GM12872 (cell line): ENCODE data around the gene KLF14.

Experiments
- TF ChIP-seq, protein P1 (sequence below): IDR thresholded peaks from 3 replicates; pipeline ENCODE4 v1.5.1; 2011; ENCODE audit warnings: low read depth, mild to moderate bottlenecking, low read length, moderate library complexity; ENCODE audit not compliant: insufficient read depth

The KLF14 gene

DNA sequence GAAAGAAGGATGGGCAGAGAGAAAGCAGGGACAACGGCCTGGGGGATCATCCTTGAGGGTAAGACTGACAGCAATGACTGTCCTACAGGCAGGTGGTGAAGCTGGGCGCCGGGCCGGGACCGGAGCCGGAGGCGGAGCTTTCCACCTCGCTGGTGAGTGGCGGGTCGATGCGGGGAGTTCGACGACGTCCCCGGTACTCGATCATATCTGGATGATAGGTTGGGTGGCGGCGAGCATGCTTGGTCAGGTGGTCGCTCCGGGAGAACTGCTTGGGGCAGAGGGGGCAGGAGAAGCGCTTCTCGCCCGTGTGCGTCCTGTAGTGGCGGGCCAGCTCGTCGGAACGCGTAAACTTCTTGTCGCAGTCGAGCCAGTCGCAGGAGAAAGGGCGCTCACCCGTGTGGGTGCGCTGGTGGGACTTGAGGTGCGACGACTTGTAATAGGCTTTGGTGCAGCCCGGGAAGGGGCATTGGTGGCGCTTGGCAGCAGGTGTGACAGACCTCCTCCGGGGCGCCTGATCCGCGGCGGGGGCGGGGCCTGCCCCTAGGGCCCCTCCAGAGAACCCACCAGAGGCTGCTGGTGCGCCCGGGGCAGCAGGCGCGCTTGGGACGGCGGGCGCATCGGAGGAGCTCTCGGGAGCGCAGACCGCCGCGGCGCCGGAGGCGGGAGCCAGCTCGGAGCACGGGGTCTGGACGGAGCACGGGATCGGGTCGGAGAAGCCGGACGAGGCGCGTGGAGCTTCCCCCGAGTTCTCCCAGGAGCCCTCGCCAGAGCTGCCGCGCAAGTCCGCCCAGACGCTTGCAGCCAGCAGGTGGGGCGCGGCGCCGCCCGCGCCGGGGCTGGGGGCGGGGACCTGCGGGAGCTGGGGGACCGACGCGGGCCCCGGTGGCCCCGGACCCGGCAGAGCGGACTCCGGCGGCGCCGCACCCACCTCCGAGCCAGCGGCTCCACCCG, 752 bp downstream of the KLF14 start:
- TF ChIP-seq, protein P1, sequence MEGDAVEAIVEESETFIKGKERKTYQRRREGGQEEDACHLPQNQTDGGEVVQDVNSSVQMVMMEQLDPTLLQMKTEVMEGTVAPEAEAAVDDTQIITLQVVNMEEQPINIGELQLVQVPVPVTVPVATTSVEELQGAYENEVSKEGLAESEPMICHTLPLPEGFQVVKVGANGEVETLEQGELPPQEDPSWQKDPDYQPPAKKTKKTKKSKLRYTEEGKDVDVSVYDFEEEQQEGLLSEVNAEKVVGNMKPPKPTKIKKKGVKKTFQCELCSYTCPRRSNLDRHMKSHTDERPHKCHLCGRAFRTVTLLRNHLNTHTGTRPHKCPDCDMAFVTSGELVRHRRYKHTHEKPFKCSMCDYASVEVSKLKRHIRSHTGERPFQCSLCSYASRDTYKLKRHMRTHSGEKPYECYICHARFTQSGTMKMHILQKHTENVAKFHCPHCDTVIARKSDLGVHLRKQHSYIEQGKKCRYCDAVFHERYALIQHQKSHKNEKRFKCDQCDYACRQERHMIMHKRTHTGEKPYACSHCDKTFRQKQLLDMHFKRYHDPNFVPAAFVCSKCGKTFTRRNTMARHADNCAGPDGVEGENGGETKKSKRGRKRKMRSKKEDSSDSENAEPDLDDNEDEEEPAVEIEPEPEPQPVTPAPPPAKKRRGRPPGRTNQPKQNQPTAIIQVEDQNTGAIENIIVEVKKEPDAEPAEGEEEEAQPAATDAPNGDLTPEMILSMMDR: 0 out of 3 replicates have a peak, but pooled peaks have one; percentile 15

DNA sequence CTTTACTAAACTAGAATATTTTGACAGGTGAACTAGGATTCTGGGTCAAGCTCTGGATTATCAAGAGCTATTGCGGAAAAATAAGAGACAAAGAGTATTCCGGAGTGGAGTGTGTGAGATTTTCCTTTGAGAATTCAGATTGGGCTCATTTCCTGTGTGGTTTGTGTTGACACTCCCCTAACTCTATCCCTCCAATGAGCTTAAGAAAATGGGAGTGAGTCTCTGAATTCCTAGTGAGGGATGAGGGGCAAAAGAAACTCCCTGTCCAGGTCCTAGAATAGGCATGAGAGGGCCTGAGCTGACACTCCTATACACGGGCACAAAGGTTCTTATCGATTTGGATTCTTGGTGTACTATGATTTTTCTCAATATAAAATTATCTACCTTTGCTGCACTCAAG, 10.2 kb downstream of the KLF14 start:
- TF ChIP-seq, protein P1: no peak

DNA sequence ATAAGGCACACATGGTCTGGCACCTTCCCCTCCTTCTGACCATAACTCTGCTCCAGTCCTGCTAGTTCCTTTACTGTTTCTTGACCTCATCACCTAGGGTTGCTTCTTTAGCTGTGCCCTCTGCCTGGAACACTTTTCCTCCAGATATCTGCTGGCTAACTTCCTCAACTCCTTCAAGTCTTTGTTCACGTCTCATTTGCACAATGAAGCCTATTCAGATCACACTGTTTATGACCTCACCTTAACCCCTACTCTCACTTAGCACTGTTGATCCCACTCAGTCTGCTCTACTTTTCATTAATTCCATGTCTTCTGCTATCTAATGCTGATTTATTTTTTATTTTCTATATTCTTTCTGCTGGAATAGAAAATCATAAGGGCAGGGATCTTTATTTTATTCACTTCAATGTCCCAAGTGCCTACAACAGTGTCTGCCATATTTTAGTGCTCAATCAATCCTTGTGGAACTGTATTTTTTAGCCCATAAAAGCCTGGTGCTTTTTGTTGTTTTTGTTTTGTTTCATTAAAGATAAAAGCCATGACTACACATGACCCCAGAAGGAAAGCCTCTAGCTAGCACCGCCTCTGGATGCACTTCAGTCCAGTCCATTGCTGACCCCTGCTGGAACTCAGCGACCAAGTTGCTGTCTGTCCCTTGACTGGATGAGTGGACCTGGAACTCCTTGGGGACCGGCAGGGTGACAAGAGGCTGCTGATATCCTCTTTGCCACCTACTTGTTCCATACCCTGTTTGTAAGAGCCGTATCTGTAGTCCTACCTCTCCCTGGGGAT, 12.3 kb downstream of the KLF14 start:
- TF ChIP-seq, protein P1: peak; percentile 57

DNA sequence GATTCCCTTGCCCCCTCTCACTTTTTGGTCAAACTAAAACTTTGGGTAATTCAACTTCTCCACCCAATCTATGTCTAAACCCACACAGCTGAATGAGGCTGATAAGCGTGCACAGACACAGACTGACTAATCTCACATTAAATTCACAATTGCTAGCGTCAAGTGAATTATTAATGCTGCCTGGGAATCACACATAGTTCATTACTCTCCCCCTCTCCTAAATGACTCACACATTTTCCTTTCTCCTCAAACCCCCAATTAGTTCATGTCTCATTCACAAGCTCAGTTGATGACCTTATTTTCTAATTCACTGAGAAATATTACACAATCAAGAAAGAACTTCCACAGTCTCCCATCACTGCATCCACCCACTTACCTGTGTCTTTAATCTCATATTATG, 14.5 kb downstream of the KLF14 start:
- TF ChIP-seq, protein P1: no peak

DNA sequence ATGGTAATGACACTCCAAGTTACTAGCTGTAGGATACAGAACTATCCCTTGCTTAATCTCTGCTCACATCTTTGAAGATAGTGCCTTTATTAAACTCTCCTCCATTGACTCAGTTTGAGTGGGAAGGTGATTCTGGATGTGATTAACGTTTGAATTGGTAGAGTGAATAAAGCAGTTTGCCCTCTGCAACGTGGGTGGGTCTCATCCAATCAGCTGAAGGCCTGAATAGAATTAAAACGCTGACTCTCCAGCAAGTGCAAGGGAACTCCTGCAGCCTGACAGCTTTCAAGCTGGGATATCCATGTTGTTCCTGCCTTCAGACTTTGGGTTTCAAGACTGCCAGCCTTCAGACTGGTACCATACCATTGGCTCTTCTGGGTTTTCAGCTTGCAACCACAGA, 21.6 kb downstream of the KLF14 start:
- TF ChIP-seq, protein P1: no peak

DNA sequence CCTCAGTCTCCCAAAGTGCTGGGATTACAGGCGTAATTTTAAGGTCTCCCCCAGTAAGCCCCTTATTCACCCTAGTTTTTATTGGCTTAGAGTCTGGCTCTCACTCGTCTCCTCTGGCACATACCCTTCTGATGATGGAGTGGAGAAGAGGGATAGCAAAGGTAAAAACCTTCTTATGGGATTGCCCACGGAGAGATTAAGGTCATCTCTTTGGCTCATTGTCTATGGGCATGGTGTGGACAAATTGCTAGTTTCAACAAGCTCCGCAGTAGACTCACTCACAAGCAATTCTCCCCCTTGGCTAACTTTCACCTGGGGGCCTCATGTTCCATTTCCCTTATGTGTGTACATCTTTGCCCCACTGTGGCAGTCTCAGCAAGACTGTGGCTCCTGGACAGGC, 25.2 kb downstream of the KLF14 start:
- TF ChIP-seq, protein P1: no peak

DNA sequence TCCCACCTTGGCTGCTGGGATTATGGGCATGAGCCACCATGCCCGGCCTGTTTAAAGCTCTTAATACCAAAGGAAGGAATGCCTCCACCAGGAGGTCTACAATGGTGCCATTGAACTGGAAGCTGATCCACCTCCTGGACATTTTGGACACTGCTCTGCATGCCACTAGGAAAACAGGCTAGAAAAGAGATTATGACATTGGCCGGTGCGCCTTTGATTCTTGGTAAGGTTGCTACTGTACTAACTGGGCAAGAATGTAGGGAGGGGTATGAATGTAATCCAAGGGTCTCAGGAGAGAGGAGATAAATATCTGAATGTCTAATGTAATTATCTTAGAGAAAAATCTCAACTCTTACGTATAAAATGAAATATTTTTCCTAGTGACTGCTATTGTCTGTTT, 26.0 kb downstream of the KLF14 start:
- TF ChIP-seq, protein P1: no peak
